Measurements from ENCODE around the gene RPS3. TPM values are rescaled to one million over a fixed set of nuclear protein-coding genes. Genes with fewer than 3 reads are reported as not detected.
"Not testable (repeated sequence)": the region's sequence is repeated elsewhere in the genome, so short reads cannot be mapped to it uniquely, and the experiment has no call there.

RPS3 gene
- polyA plus RNA-seq, 3 donors = 1,248 to 1,563 (median 1,448) TPM

- peaks cover 0 to 2% (median 0%) of the 10 kb centered on the region in 3 donors for H3K27me3 Mint-ChIP-seq (ENCODE audit: low read depth in 3 of 3)
- H3K27ac ChIP-seq (ENCODE audit: low read depth in 1 of 2, low read length in 2 of 2) = peak overlapping the region in 1 of 2 donors; percentile 91
- H3K36me3 Mint-ChIP-seq = no peaks in the 10 kb centered on the region
- peak; percentile 65 to 87 (median 85) for DNase-seq
- H3K4me1 Mint-ChIP-seq = peaks cover 53% of the 10 kb centered on the region
- H3K9ac ChIP-seq (ENCODE audit: insufficient read depth, low read length, poor library complexity, severe bottlenecking) = peak overlapping the region; percentile 30
- peaks cover 0 to 1% (median 0%) of the 10 kb centered on the region in 7 donors for H3K9me3 Mint-ChIP-seq
- no CpG with 5 or more reads among the region's 2 CpGs for WGBS (ENCODE audit: insufficient coverage)
- H3K4me1 ChIP-seq (ENCODE audit: control insufficient read depth in 1 of 2, insufficient read depth in 2 of 2, low read length in 2 of 2) = peaks cover 55 to 56% of the 10 kb centered on the region in 2 donors
- peak overlapping the region in 1 of 2 donors; percentile 61 for H3K4me3 Mint-ChIP-seq
- intact Hi-C loops (cut with micrococcal nuclease) = no loop called here
- no peaks in the 10 kb centered on the region for H3K36me3 ChIP-seq (replicated peaks in 1 of 2; ENCODE audit: control insufficient read depth in 1 of 2, insufficient read depth in 2 of 2, low read length in 2 of 2)
- peak overlapping the region; percentile 93 to 98 (median 95) for H3K27ac Mint-ChIP-seq
- H3K27me3 ChIP-seq (ENCODE audit: control insufficient read depth in 2 of 2, insufficient read depth in 2 of 2, low read length in 2 of 2) = no peaks in the 10 kb centered on the region
- no peaks in the 10 kb centered on the region for H3K79me2 ChIP-seq (ENCODE audit: insufficient read depth, low read length)
- H3K9me3 ChIP-seq (replicated peaks in 1 of 2; ENCODE audit: control insufficient read depth in 1 of 2, insufficient read depth in 1 of 2, low read length in 2 of 2) = no peaks in the 10 kb centered on the region
- H4K20me1 ChIP-seq (ENCODE audit: insufficient read depth, low read length) = no peaks in the 10 kb centered on the region
- no peak overlapping the region for H2AFZ ChIP-seq (ENCODE audit: insufficient read depth, low read depth, low read length, poor library complexity, severe bottlenecking)
- H3K4me2 ChIP-seq (replicated peaks; ENCODE audit: extremely low read depth, low read length, poor library complexity, severe bottlenecking) = peak overlapping the region; percentile 57
- H3K4me3 ChIP-seq (replicated peaks in 1 of 3; ENCODE audit: low read depth in 2 of 3, low read length in 3 of 3) = peak overlapping the region in 1 of 3 experiments; percentile 52
- no peak for TF ChIP-seq CTCF (IDR thresholded peaks at IDR 0.05)
Observed at GRCh38 chr11:75365711-75366181, 33.6 kb upstream of the RPS3 start.

- peaks cover 50% of the 10 kb centered on the region for H3K4me1 Mint-ChIP-seq
- H3K36me3 ChIP-seq (replicated peaks in 1 of 2; ENCODE audit: control insufficient read depth in 1 of 2, insufficient read depth in 2 of 2, low read length in 2 of 2); intact Hi-C loops (cut with micrococcal nuclease); H2AFZ ChIP-seq (ENCODE audit: insufficient read depth, low read depth, low read length, poor library complexity, severe bottlenecking); H3K27me3 Mint-ChIP-seq (ENCODE audit: low read depth in 3 of 3); H4K20me1 ChIP-seq (ENCODE audit: insufficient read depth, low read length); H3K4me3 Mint-ChIP-seq; H3K27me3 ChIP-seq (ENCODE audit: control insufficient read depth in 2 of 2, insufficient read depth in 2 of 2, low read length in 2 of 2); H3K9ac ChIP-seq (ENCODE audit: insufficient read depth, low read length, poor library complexity, severe bottlenecking); H3K79me2 ChIP-seq (ENCODE audit: insufficient read depth, low read length); DNase-seq; H3K9me3 Mint-ChIP-seq; H3K36me3 Mint-ChIP-seq; H3K9me3 ChIP-seq (replicated peaks in 1 of 2; ENCODE audit: control insufficient read depth in 1 of 2, insufficient read depth in 1 of 2, low read length in 2 of 2): not testable (repeated sequence)
- H3K4me1 ChIP-seq (ENCODE audit: control insufficient read depth in 1 of 2, insufficient read depth in 2 of 2, low read length in 2 of 2) = peaks cover 53 to 55% of the 10 kb centered on the region in 2 donors
- peak overlapping the region in 1 of 3 experiments; percentile 27 for H3K4me3 ChIP-seq (replicated peaks in 1 of 3; ENCODE audit: low read depth in 2 of 3, low read length in 3 of 3)
- WGBS (ENCODE audit: insufficient coverage) = 100% methylated on average over 2 of the region's 5 CpGs
- H3K27ac Mint-ChIP-seq = peak overlapping the region; percentile 70 to 98 (median 93)
- H3K27ac ChIP-seq (ENCODE audit: low read depth in 1 of 2, low read length in 2 of 2) = peak overlapping the region; percentile 21 to 91
- peak overlapping the region; percentile 13 for H3K4me2 ChIP-seq (replicated peaks; ENCODE audit: extremely low read depth, low read length, poor library complexity, severe bottlenecking)
Observed at GRCh38 chr11:75366826-75367225, 32.5 kb upstream of the RPS3 start.

Measured in CD14-positive monocyte (primary cell).